HG02798 (cell line): Measurements from ENCODE around the gene FBXL15.

ENCODE experiments used
- ATAC-seq: cut with Tn5 transposase; IDR thresholded peaks from one replicate; pipeline ENCODE4 v1.9.1; 2021; ENCODE audit warnings: mild to moderate bottlenecking; ENCODE audit not compliant: unreplicated experiment, poor library complexity

Gene FBXL15

GRCh38 chr10:102397222-102398171 lies 23.1 kb upstream of the FBXL15 start:
- ATAC-seq, result no peak

DNA sequence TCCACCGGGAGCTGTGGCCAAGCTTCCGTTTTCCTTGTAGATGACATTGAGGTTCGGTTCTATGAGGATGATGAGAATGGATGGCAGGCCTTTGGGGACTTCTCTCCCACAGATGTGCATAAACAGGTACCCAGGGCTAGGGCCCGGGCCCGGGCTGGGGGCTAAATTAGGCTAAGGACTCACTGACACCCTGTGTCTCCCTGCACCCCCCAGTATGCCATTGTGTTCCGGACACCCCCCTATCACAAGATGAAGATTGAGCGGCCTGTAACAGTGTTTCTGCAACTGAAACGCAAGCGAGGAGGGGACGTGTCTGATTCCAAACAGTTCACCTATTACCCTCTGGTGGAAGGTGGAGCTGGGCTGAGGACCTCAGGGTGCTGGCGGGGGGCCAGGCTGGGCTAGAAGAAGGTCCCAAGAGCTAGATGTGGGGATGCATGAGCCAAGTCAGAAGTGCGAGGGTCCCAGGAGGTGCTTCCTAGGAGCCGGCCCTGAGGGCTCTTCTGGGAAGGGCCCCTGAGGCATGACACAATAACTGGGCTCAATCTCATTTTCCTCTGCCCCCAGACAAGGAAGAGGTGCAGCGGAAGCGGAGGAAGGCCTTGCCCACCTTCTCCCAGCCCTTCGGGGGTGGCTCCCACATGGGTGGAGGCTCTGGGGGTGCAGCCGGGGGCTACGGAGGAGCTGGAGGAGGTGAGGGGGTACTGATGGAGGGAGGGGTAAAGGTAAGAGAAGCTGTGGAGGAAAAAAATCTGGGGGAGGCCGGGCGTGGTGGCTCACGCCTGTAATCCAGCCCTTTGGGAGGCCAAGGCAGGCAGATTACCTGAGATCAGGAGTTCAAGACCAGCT lies 22.2 kb upstream of the FBXL15 start:
- ATAC-seq, result no peak

DNA sequence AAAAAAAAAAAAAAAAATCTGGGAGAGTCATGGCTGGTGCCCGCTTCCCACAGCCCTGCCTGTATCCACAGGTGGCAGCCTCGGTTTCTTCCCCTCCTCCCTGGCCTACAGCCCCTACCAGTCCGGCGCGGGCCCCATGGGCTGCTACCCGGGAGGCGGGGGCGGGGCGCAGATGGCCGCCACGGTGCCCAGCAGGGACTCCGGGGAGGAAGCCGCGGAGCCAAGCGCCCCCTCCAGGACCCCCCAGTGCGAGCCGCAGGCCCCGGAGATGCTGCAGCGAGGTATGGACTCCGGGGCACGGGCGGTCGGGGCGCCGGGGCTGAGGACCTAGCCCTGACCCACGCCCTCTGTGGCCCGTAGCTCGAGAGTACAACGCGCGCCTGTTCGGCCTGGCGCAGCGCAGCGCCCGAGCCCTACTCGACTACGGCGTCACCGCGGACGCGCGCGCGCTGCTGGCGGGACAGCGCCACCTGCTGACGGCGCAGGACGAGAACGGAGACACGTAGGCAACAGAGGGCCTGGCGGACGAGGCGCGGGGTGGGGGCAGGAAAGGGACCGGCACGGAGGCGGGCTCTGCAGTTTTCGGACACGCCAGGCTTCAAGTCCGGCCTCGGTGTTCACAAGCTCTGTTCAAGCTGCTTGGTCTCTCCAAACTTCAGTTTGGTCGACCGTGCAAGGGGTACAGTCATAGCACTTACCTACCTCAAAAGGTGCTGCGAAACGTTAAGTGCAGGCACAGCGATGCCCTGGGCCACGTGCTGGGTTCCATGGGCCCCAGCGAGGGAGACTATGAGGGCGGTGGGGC lies 21.2 kb upstream of the FBXL15 start:
- ATAC-seq, result peak; percentile 53

GRCh38 chr10:102400076-102400475 lies 20.6 kb upstream of the FBXL15 start:
- no peak for ATAC-seq

GRCh38 chr10:102400598-102401341 lies 19.9 kb upstream of the FBXL15 start:
- ATAC-seq, result no peak

DNA sequence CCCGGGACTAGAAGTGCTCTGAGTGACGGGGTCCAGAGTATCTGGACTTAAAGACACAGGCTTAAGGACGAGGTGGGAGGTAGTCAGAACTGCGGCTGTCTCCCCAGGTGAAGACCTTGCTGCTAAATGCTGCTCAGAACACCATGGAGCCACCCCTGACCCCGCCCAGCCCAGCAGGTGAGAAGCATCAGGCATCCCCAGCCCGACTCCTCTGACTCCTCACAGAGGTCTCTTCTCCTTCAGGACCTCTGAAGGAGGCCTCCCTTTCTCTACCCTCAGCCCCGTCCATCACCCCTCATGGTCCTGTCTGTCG lies 19.3 kb upstream of the FBXL15 start:
- ATAC-seq, result no peak

DNA sequence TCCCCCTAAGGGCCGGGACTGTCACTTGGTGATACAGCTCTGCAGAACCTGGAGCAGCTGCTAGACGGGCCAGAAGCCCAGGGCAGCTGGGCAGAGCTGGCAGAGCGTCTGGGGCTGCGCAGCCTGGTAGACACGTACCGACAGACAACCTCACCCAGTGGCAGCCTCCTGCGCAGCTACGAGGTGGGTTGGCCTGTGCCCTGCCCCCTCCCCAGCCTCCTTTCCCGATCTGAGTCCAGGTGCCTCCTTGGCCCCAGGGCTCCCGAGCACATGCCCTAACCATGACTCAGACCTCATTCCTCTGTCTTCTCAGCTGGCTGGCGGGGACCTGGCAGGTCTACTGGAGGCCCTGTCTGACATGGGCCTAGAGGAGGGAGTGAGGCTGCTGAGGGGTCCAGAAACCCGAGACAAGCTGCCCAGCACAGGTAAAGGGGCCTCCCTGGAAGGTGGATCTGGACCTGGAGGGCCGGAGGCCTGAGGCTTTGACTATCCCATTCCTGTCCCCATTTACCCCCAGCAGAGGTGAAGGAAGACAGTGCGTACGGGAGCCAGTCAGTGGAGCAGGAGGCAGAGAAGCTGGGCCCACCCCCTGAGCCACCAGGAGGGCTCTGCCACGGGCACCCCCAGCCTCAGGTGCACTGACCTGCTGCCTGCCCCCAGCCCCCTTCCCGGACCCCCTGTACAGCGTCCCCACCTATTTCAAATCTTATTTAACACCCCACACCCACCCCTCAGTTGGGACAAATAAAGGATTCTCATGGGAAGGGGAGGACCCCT lies 18.7 kb upstream of the FBXL15 start:
- no peak for ATAC-seq

DNA sequence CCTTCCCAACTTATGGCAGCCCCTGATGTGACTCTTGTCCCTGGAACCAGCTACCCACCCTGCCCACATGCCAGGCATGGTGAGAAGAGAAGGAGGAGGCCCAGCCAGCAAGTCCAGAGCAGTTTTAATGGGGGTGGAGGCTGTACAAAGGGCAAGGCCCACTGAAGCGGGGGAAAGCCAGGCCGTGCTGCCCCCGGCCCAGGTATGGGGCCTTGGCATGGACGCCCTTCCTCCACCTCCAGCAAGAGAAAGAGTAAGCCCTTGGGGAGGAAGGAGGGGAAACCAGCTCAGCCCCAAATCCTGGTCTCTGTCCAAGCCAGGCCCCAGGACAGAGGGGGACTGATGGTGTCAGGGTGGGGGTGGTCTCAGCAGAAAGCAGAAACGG lies 18.1 kb upstream of the FBXL15 start:
- ATAC-seq, result no peak

DNA sequence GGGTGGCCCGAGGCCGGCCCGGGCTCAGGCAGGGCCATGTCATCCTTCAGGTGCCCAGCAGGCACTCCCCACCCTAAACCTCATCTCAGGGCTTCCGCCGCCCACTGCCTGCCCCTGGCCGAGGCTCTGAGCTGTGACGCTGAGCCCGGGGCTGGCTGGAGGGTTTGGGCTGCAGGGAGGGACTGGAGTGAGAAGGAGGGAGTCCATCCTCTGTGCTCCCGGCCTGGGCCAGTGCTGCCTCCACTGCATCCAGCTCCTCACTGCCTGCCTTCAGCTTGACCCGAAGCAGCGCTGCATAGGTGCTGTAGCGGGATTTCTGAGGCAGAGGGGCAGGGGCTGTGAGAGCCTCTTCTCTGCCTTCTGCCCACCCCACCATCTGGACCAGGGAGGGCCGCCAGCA lies 17.5 kb upstream of the FBXL15 start:
- no peak for ATAC-seq

- no peak for ATAC-seq
These were observed 16.1 kb upstream of the FBXL15 start for GRCh38 chr10:102404361-102405107.

GRCh38 chr10:102405108-102405571 lies 15.5 kb upstream of the FBXL15 start:
- no peak for ATAC-seq

DNA sequence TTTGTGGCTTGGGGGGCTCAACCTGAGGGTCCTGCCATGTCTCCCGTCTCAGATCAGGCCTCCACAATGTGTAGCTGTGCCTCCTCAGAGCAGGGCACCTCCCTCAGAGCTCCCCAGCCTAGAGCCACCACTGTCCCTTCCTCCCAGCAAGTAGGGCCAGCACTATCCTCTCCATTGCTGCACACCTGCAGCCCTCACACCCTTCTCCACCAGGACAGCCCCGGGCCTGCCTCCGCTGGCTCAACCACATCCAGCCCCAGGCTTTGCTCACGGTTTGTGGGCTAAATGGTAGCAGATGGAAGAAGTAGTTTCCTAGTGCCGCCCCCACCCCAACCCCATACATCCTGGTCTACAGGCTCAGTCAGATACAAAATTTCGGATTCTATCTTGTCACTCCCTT lies 15.0 kb upstream of the FBXL15 start:
- no peak for ATAC-seq

GRCh38 chr10:102406815-102407214 lies 13.8 kb upstream of the FBXL15 start:
- ATAC-seq, result no peak

DNA sequence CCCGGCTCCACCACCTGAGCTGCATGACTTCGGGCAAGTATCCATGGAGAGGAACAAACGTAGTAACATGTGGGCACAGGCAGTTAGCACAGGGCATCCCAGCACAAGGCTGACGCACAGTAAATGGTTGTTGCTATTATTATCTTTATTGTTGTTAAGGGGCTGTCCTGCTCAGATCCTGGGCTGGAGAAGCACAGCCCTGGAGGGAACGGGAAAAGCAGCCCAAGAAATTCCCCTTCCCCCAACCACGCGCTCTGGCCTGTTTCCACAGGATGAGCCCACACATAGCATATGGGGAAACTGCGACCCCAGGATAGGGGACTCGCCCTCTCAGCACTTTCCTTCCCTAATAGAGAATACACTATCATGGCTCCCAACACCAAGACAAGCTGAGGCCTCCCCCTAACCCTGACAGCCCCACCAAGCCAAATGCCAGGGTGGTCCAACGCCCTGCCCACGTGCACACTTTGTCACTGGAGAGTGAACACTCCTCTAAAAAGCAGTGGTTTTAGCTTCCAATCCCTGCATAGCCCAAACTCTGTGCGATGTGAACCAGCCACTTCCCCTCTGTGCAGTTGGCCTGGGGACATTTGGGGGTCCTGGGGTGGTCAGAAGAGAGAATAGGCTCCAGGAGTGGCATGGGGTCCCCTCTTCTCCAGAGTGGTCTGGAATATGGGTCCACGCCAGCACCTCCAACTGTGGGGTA lies 13.1 kb upstream of the FBXL15 start:
- ATAC-seq, result no peak

- no peak for ATAC-seq
These were observed 12.4 kb upstream of the FBXL15 start for GRCh38 chr10:102408131-102408727.

GRCh38 chr10:102408728-102409603 lies 11.7 kb upstream of the FBXL15 start:
- no peak for ATAC-seq
